ENCODE measurements around the gene OTUB1.

GRCh38 chr11:63993100-63993499 lies 6.9 kb downstream of the OTUB1 start:
- TF ChIP-seq POLR2AphosphoS5 (IDR thresholded peaks at IDR 0.05; ENCODE audit: low read depth, low read length) = no peak
- no peak for TF ChIP-seq TAF1 (IDR thresholded peaks at IDR 0.05; ENCODE audit: borderline replicate concordance, insufficient read depth, low read length)

Data from PFSK-1 (cell line).